Activated CD4-positive, alpha-beta T cell treated with anti-CD3 and anti-CD28 coated beads for 4 hours (primary cell): ENCODE data around the gene RPL7L1.

Source experiments
- DNase-seq, 2 donors: peaks; one replicate each; pipeline ENCODE4 v3.0.0-alpha.2; 2020

Gene RPL7L1

GRCh38 chr6:42936398-42936797 lies 57.0 kb downstream of the RPL7L1 start:
- DNase-seq, result no peak

GRCh38 chr6:42937548-42938427 lies 58.4 kb downstream of the RPL7L1 start:
- no peak for DNase-seq

- no peak for DNase-seq
Measured at GRCh38 chr6:42938428-42938796, 59.0 kb downstream of the RPL7L1 start.

GRCh38 chr6:42938987-42939809 lies 59.8 kb downstream of the RPL7L1 start:
- no peak for DNase-seq
